HK-2 (cell line): ENCODE measurements around the gene CCDC59.
"Not testable (repeated sequence)": the region's sequence is repeated elsewhere in the genome, so short reads cannot be mapped to it uniquely, and the experiment has no call there.

Experiments
- DNase-seq: peaks from one replicate; pipeline ENCODE4 v3.0.0-alpha.2; 2018; ENCODE audit not compliant: unreplicated experiment

CCDC59 gene, protein sequence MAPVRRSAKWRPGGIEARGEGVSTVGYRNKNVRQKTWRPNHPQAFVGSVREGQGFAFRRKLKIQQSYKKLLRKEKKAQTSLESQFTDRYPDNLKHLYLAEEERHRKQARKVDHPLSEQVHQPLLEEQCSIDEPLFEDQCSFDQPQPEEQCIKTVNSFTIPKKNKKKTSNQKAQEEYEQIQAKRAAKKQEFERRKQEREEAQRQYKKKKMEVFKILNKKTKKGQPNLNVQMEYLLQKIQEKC

DNA sequence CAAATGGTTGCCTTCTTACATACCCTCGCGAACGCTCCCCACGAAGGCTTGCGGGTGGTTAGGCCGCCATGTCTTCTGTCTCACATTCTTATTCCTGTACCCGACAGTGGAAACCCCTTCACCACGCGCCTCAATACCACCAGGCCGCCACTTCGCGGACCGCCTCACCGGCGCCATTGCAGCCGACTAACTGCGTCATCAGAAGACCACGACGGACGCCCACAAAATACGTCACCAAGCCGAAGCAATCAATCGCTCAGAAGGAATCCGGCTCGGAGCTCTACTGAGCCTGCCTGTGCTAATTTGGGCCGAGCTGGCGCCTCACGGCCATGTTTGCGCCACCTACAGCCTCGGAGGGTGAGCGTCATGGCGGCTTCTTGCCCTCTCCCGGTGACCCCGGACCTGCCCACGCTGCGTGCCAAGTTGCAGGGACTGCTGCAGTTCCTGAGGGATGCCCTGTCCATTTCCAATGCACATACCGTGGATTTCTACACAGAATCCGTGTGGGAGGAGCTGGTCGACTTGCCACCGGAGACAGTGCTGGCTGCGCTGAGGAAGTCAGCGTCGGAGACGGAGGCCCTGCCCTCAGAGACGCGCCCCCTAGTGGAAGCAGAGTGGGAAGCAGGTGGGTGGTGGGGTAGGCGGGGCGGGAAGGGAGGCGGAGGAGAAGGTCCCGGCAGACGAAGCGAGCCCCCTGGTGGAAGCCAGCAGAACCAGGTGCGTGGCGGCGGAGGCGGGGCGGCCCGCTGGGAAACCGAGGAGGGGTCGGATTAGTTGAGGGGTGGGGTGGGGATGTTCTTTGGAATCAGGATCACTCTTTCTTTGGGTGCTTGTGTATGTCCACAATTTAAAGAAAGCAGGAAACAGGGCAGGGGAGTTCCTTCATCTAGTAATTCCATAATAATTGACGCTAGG lies at the start of gene CCDC59, which contains the start of gene METTL25:
TSS of gene CCDC59 (minus strand) at position 188 of the 915 bp plus-strand sequence. CDS start at position 177, 11 bp downstream.
TSS of gene METTL25 (plus strand) at position 330 of the 915 bp plus-strand sequence. CDS start at position 367, 37 bp downstream.
- DNase-seq, result peak; percentile 96

DNA sequence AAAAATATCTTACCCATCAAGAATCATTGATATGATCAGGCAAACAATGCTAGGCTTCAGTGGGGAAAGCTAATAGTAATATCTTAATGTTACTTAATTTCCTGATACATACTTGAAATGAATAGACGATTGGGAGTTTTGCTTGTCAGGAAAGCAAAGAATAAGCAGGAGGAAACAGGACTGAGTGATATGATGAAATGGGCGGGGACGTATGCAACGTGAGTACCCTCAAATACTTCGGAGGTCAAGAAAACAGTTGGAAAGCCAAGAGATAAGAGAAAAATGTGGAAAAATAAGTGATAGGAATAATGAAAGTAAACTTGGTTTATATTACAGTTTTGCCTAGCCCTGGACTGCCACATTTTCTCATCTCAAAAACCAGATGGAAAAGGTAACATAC lies 49.3 kb upstream of the CCDC59 start:
- no peak for DNase-seq

DNA sequence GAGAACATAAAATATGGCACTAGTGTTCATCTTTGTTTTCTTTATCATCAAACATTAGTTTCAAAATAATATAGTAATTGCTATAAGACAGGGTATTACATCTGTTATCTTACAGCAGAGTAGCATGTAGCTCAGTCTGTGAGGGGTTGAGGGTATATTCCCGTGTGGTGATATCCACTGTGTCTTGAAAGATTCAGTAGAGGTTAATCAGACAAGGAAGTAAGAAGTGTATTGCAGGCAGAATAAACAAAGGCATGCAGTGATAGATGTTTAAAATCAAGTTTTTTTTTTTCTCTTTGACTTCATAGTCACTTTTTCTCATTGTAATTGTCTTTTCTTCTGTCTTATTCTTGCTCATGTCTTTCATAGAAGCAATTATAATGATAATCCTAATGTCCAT lies 48.5 kb upstream of the CCDC59 start:
- no peak for DNase-seq

DNA sequence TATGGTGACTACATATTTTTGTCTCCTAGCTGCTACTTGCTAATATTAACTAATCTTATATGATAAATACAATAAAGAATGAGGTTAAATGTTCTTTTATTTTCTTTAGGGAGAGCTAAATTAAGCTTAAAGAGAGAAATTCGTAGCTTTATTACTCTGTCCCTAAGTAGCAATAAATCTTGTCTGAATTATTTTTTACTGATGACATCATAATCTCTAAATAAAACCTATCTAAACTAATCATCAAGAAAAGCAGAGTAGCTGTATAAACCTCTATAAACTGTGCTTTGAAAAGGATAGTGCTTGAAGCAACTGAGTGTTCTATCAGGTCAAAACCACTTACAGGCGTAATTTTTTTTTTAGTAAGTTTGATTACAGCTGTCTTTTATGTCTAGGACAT lies 42.6 kb upstream of the CCDC59 start:
- no peak for DNase-seq

DNA sequence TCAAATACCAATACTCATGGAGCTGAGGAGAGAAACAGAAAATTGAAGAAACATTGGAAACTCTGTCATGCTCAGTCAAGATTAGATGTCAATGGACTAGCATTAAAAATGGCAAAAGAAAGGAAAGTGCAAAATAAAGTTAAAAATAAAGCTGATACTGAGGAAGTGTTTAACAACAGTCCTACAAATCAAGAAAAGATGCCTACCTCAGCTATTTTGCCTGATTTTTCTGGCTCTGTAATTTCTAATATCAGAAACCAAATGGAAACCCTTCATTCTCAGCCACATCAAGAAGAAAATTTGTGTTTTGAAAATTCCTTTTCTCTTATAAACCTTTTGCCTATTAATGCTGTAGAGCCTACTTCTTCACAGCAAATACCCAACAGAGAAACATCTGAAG lies 40.7 kb upstream of the CCDC59 start:
- no peak for DNase-seq

DNA sequence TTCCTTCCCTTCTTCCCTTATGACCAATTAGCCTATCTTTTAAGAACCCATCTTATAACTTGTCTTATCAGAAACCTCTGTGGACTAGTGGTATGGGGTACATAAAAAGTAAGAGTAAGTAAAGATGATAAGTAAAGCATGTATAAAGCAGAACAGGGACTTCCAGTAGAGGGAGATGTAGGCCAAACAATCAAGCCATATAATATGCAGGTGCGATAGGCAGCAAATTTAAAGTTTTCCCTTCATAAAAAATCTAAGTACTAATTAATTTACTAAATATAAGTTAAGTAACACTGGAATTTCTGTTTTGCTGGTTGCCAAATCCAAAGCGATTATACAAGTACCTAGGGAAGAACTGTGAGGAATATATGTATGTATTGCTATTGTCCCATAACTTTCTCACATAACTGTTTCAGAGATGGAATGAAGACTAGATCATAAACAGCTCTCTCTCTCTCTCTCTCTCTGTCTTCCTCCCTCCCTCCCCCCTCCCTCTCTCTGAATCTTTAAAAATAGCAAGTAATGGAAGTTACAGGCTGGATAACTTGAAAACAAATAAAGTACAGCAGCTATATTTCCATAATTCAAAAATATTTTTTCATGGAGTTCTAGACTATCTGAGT lies 25.9 kb upstream of the CCDC59 start:
- no peak for DNase-seq

DNA sequence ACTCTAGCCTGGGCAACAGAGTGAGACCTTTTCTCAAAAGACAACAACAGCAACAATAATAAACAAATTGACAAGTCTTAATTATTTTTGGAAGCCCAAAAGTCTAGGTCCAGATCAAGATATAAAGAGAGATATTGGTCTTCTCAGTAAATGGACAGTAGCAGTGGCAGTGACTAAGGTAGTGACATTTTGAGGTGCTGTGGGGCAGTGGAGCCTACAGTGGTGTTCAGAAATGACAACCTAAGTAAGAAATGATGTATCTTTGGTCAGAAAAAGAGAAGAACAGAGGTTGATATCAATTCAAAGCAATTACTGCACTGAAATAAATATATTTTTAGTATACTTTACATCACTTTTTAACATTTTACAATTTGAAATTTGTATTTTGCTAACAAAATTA lies 20.8 kb upstream of the CCDC59 start:
- DNase-seq, result no peak

DNA sequence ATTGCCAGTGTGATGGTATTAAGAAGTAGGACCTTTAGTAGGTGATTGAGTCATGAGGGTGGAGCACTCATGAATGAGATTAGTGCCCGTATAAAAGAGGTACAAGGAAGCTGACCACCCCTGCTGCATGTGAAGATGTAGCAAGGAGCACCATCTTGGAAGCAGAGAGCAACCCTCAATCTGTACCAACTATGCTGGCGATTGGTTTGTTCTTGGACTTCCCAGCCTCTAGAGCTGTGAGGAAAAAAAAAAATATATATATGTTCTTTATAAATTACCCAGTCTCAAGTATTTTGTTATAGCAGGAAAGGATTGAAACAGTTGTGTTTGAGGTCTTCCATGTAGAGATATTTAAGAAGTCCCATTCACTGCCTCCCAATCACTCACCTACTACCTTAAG lies 17.0 kb upstream of the CCDC59 start:
- DNase-seq, result no peak

DNA sequence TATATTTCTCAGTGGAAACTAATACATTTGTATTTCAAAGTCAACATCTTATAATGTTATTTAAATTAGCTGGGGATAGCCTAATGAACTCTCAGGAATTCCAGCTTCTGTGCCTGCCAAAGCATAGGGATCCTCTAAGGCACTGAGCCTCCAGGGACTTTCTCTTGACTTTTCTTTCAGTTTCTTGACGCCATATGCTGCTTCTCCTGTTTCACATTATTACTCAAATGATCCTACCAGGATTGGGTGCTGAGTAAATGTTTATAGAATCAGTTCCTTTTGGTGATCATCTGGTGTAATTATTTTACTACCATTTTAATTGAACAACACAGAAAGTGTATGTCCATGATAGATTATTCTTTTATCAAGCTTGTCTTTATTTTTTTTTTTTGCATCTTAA lies 8.0 kb upstream of the CCDC59 start:
- DNase-seq, result no peak

DNA sequence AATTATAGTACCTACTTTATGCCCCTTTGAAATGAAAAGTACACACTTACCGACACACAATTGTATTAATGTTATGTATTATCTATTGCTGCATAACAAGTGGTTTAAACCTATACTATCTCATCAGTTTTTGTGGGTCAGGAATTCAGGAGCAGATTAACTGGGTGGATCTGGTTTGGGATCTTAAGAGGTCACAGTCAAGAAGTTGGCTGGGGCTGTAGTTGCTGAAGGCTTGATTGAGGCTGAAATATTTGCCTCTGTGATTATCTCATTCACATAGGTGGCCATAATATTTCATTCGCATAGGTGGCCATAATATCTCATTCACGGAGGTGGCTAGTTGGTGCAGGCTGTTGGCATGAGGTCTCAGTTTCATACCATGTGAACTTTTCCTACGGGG lies 5.8 kb upstream of the CCDC59 start:
- DNase-seq, result no peak

DNA sequence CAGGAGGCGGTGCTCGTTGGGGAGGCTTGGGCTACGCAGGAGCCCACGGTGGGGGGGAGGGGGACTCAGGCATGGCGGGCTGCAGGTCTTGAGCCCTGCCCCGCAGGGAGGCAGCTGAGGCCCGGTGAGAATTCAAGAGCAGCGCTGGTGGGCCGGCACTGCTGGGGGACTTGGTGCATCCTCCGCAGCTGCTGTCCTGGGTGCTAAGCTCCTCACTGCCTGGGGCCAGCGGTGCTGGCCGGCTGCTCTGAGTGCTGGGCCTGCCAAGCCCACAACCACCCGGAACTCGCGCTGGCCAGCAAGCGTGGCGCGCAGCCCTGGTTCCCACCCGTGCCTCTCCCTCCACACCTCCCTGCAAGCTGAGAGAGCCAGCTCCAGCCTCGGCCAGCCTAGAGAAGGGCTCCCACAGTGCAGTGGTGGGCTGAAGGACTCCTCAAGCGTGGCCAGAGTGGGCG lies 3.3 kb upstream of the CCDC59 start:
- DNase-seq, result no peak

DNA sequence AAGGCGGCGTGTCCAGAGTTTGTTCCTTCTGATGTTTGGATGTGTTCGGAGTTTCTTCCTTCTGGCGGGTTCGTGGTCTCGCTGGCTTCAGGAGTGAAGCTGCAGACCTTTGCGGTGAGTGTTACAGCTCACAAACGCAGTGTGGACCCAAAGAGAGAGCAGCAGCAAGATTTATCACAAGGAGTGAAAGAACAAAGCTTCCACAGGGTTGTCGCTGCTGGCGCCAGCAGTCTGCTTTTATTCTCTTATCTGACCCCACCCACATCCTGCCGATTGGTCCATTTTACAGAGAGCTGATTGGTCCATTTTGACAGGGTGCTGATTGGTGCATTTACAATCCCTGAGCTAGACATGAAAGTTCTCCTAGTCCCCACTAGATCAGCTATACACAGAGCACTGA lies 2.6 kb upstream of the CCDC59 start:
- not testable (repeated sequence) for DNase-seq

DNA sequence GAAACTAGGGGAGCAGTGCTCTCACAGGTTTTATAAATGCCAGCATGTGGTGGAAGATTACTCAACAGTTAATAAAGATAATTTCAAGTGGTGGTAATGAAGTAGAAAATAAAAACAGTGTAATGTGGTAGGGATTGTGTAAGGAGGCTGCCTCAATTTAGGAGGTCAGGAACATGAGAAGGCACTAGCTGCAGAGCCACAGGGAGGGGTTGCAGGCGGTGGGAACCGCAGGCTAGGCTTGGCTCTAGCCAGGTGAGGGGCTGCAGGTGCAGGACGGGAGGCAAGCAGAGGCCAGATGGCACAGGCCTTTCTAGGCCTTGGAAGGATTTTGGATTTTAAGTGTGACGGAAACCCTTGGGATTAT lies 910 bp upstream of the CCDC59 start:
- DNase-seq, result peak; percentile 6

DNA sequence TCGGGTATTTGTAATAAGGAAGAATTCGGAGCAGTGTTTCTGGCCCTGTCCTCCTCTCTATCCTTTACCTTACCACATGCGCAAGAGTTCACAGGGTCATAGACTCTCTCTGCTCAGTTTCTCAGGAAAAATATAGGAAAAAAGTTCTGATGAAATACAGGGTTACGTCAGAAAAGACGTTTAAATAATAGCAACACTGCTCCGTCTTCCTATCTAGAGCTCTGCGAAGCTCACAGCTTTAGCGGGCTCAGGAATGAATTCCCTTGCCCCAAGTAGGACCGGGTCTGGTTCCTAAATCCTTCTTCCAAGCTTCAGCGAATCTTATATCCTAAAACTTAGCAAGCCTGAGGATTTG lies 365 bp downstream of the CCDC59 start:
- DNase-seq, result peak; percentile 2

DNA sequence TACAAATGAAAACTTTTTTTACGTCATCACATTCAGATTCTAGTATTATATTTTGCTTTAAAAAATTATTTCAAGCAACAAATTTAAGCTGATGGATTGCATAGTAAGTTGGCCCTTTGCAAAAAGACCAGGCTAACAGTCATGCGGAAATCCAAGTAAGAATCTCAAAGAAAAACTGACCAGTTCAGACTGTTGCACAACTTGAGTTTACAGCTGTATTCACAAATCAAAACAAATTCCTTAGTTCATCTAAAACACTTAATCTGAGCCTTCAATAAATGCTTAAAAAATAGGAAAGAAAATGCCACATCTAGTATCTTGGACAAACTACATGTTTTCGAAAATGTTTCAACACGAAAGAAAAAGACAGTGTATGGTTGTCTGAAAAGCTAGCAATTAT lies 847 bp downstream of the CCDC59 start:
- no peak for DNase-seq

DNA sequence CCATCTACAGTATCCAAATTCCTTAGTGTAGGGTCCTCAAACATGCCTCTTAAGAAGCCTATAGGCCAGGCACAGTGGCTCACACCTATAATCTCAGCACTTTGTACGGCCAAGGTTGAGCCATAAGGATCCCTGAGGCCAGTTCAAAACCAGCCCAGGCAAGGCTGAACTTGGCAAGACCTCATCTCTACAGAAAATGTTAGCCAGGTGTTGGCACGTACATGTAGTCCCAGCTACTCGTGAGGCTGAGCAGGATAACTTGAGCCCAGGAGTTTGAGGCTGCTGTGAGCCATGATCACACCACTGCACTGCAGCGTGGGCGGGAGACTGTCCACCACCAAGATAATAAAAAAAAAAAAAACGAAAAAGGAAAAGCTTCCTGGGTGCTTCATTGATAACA lies 6.8 kb downstream of the CCDC59 start:
- DNase-seq, result no peak

DNA sequence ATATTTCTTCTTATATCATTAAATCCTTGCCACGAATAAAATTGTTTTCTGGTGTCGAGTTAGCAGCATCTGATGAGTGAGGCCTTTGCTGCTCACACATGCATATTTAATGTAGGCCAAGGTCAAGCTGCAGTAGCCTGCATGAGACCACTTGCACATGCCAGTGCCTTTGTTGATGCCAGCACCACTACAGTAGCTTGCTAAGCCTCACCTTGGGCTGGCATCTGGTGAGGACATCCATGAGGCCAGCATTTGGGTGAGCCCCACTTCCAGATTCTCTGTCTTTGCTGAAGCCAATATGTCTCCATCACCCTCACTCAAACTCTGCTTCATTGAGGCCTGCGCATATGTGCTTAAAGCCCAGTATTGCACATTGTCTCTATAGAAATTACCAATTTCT lies 8.0 kb downstream of the CCDC59 start:
- no peak for DNase-seq

DNA sequence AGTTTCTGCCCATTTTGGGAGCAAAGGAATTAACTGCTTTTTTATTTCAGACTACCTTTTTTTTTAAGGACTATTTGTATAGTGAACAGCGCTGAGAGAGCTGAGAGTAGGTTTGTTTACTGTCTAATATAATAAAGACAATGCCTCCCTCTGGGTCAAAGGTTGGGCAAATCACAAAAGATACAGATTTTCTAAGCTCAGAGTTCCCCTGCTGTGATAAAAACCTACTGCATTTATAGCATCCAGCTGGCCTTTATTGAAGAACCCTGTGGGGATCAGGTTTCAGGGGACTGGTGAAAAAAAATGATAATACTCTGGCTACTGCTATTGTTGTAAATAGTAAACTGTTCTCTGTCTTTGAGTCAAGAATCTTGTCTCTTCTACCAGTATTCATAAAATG lies 28.7 kb downstream of the CCDC59 start:
- DNase-seq, result no peak

DNA sequence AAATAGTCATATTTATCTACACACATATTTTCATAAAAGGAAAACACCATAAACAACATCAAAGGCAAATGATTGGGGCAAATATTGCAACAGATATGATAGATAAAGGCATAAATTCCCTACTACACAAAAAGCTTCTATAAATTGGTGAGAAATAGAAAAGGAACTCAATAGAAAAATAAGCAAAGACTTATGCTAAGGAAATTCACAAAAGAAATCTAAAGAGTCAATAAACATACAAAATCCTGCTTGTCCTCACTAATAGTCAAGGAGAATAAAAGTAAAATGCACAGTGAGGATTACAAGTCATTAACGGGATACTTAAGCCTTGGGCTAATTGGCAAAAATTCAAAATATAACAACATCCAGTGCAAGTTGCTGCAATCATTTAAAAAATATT lies 30.3 kb downstream of the CCDC59 start:
- DNase-seq, result no peak

DNA sequence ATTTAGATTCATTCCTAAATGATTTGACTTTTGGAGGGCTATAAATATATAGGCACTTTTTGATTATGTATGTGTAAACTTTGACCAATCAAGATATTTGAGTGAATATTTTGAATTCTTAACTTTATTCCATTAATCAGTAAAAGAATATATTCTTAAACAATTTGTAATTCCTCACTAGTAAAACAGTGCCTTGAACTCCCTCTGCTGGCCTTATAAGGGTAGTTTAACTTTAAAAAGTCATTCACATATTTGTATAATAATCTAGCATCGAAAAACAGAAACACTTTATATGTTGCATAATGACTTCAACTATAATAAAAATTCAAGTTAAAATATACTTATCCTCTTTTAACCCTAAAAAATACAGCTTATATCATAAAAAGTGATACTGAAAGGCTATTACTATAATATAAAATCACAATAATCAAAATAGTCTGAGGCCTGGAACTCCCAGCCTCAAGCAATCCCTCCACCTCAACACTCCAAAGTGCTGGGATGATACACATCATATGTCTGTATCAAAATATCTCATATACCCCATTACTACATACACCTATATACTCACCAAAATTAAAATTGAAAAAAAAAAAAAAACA lies 31.2 kb downstream of the CCDC59 start:
- no peak for DNase-seq

DNA sequence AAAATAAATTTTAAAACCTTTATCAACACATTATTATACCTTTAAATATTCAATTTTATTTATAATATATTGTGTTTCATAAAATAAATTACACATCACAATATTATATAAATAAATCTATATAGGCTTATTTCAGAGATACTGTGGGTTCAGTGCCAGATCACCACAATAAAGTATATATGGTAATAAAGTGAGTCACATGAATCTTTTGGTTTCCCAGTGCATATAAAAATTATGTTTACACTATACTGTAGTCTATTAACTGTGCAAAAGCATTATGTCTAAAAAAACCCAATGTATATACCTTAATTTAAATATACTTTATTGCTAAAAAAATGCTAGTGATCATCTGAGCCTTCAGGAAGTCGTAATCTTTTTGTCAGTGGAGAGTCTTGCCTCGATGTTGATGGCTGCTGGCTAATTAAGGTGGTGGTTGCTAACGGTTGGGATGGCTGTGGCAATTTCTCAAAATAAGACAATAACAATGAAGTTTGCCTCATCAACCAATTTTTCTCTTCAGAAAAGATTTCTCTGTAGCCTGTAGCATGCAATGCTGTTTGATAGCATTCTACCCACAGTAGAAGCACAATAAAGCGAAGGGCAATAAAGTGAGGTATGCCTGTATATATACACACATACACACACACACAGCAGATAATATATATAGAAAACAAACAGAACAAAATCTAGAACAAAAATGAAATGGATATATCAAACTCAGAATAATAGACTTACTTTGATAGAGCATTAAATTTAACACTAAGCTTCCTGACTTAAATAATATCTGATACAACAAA lies 32.4 kb downstream of the CCDC59 start:
- no peak for DNase-seq

DNA sequence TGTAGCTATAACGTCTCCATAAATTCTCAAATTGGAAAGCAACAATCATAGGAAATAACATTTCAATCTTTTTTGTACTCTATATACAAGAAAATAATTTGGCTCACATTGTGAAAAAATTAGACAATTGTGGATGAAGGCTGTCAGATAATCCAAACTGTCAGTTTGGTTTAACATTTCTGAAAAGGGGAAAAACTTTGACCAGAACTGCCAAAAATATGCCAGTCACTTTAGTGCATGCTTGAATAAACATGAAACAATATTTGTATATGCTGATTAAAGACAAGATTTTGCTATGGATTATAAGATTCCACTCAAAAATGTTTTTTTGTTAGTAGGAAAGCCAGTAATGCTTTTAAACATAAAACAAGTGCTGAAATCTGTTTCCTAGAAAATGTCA lies 38.9 kb downstream of the CCDC59 start:
- DNase-seq, result no peak
